GM23248 (cell line): ENCODE data around the gene UNC13B. TPM values are rescaled to one million over a fixed set of nuclear protein-coding genes. Genes with fewer than 3 reads are reported as not detected.

Experiments
- DNase-seq: peaks from one replicate; pipeline ENCODE4 v3.0.0-alpha.2; 2015
- H2AFZ ChIP-seq: fragments of 200-600 bp; sonication (generic); 2 replicates; pipeline ENCODE4 v1.6.1; 2016; ENCODE audit warnings: antibody characterized with exemption
- H3F3A ChIP-seq: fragments of 200-600 bp; sonication (generic); 2 replicates; pipeline ENCODE4 v1.6.1; 2016; ENCODE audit warnings: mild to moderate bottlenecking, antibody characterized with exemption, mixed run types; ENCODE audit not compliant: insufficient read depth
- H3K27ac ChIP-seq: fragments of 200-600 bp; sonication (generic); 2 replicates; pipeline ENCODE4 v1.5.1; 2016; ENCODE audit warnings: mild to moderate bottlenecking
- H3K27me3 ChIP-seq: fragments of 200-600 bp; sonication (generic); replicated peaks from 2 replicates; pipeline ENCODE4 v1.6.1; 2016; ENCODE audit warnings: mild to moderate bottlenecking; ENCODE audit not compliant: insufficient read depth
- H3K36me3 ChIP-seq: fragments of 200-600 bp; sonication (generic); 2 replicates; pipeline ENCODE4 v1.6.1; 2016; ENCODE audit warnings: low read depth, mild to moderate bottlenecking
- H3K4me1 ChIP-seq: fragments of 200-600 bp; sonication (generic); 2 replicates; pipeline ENCODE4 v1.6.1; 2016; ENCODE audit warnings: mild to moderate bottlenecking; ENCODE audit not compliant: insufficient read depth
- H3K4me2 ChIP-seq: fragments of 200-600 bp; sonication (generic); one replicate; pipeline ENCODE4 v1.6.1; 2016; ENCODE audit warnings: mild to moderate bottlenecking; ENCODE audit not compliant: unreplicated experiment
- H3K4me3 ChIP-seq: fragments of 200-600 bp; sonication (generic); 2 replicates; pipeline ENCODE4 v1.5.1; 2016; ENCODE audit warnings: mild to moderate bottlenecking
- H3K79me2 ChIP-seq: fragments of 200-600 bp; sonication (generic); 2 replicates; pipeline ENCODE4 v1.6.1; 2016; ENCODE audit warnings: mild to moderate bottlenecking; ENCODE audit not compliant: insufficient read depth
- H3K9ac ChIP-seq: fragments of 200-600 bp; sonication (generic); 2 replicates; pipeline ENCODE4 v1.6.1; 2016; ENCODE audit warnings: mild to moderate bottlenecking
- H3K9me2 ChIP-seq: fragments of 200-600 bp; sonication (generic); 2 replicates; pipeline ENCODE4 v1.6.1; 2016; ENCODE audit warnings: mixed run types, mild to moderate bottlenecking, moderate library complexity; ENCODE audit not compliant: insufficient read depth
- H3K9me3 ChIP-seq: fragments of 200-600 bp; sonication (generic); one replicate; pipeline ENCODE4 v1.6.1; 2017; ENCODE audit warnings: low read depth
- H4K20me1 ChIP-seq: fragments of 200-600 bp; sonication (generic); 2 replicates; pipeline ENCODE4 v1.6.0; 2016; ENCODE audit not compliant: insufficient read depth
- EZH2 ChIP-seq: fragments of 200-600 bp; sonication (generic); IDR thresholded peaks from 2 replicates; pipeline ENCODE4 v1.6.1; 2018; ENCODE audit warnings: antibody characterized with exemption, mild to moderate bottlenecking; ENCODE audit not compliant: insufficient read depth, poor library complexity, severe bottlenecking
- EZH2phosphoT487 ChIP-seq: fragments of 200-600 bp; sonication (generic); IDR thresholded peaks from 2 replicates; pipeline ENCODE4 v1.6.1; 2018; ENCODE audit warnings: antibody characterized with exemption, moderate library complexity, mild to moderate bottlenecking, low read depth; ENCODE audit not compliant: insufficient read depth
- WGBS, 2 experiments: methylation state at CpG; one replicate each; pipeline ENCODE4 v1.1.6; 2015 to 2017; ENCODE audit warnings: low lambda C conversion rate in 2 of 2, low coverage in 1 of 2; ENCODE audit errors: missing lambda C conversion rate in 2 of 2; 5-methylcytosine and 5-hydroxymethylcytosine counted together
- in situ Hi-C: fragments of 300-500 bp; cut with MboI; formaldehyde crosslinking; loops from 2 replicates; pipeline ENCODE4 v1.15.0; 2020
- polyA plus RNA-seq: library from polyadenylated mRNA; unstranded; fragments of >200 nt; fragmentation: Nextera tagmentation; extraction: Ambion mirVana; gene quantifications from 2 replicates; pipeline ENCODE4 v1.2.1, GENCODE V29; 2016
- total RNA-seq: library from RNA; depleted of rRNA; stranded (reverse); fragments of >200 nt; shearing (Covaris generic); gene quantifications from 2 replicates; pipeline ENCODE4 v1.2.3, GENCODE V29; 2014

Gene UNC13B
- total and polyA plus RNA-seq, 2 experiments from 2014 or later = 5.5 to 15.3 TPM

DNA sequence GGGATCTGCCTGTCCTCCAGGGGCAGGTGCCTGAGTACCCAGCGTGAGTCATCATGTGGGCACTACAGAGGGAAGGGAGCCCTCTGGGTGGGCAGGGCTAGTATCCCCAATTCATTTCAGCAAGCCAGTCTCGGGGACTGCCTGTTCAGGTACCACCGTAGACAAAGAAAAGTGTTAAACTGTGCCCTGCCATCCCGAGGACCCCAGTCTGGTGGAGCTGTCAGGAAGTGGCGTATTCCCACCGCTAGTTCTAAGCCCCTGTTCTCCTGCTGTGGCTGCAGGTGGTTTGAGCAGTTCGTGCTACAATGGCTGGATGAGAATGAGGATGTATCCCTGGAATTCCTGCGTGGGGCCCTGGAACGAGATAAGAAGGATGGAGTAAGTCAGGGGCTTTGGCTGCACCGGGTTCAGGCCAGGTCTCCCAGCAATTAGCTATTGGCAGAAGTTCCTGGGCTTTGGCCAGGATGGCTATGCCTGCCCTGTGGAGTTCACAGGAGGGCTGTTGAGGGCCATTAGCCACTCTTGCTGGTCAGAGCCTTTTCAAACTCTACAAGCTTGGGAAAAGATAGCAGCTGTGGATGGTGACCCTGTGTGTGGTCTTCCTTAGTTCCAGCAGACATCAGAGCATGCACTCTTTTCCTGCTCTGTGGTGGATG, 234.9 kb downstream of the UNC13B start:
- H3K9me2 ChIP-seq = no peaks in the 10 kb centered on the region
- TF ChIP-seq EZH2 (no peak), EZH2phosphoT487 (no peak)
- H3F3A ChIP-seq = no peaks in the 10 kb centered on the region
- no peaks in the 10 kb centered on the region for H3K79me2 ChIP-seq
- H3K9me3 ChIP-seq = no peaks in the 10 kb centered on the region
- no peak overlapping the region for H2AFZ ChIP-seq
- H3K4me3 ChIP-seq = no peak overlapping the region
- H3K36me3 ChIP-seq = no peaks in the 10 kb centered on the region
- H3K9ac ChIP-seq = no peak overlapping the region
- no peak overlapping the region for H3K27ac ChIP-seq
- H3K4me1 ChIP-seq = no peaks in the 10 kb centered on the region
- in situ Hi-C loops = no loop called here
- 90 to 92% methylated on average over 10 of the region's 10 CpGs for WGBS, 2 experiments
- H3K4me2 ChIP-seq = no peak overlapping the region
- DNase-seq = no peak
- no peaks in the 10 kb centered on the region for H4K20me1 ChIP-seq
- no peaks in the 10 kb centered on the region for H3K27me3 ChIP-seq

DNA sequence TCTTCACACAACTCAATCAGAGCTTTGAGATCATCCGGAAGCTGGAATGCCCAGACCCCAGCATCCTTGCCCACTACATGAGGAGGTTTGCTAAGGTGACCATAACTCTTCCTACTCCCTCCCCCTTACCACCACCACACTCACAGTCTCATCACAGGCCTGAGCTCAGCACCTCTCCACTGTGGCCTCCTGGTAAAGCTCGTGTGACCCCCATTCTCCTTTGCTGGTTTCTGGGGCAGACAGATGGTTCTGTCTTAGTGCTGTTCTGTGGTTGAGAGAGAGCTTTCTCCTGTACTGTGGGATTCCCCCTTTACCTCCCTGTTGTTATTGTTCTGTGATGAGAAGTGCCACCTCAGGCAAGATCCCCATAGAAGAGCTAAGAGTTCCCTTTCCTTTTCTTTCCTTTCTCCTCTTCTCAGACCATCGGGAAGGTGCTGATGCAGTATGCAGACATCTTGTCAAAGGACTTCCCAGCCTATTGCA, 235.4 kb downstream of the UNC13B start:
- H3K4me3 ChIP-seq = no peak overlapping the region
- H3K4me1 ChIP-seq = no peaks in the 10 kb centered on the region
- in situ Hi-C loops = no loop called here
- H3K27me3 ChIP-seq = no peaks in the 10 kb centered on the region
- no peaks in the 10 kb centered on the region for H3K36me3 ChIP-seq
- H3K9me3 ChIP-seq = no peaks in the 10 kb centered on the region
- H4K20me1 ChIP-seq = no peaks in the 10 kb centered on the region
- H3K4me2 ChIP-seq = no peak overlapping the region
- H3K9ac ChIP-seq = no peak overlapping the region
- no peaks in the 10 kb centered on the region for H3K9me2 ChIP-seq
- H2AFZ ChIP-seq = no peak overlapping the region
- 85 to 86% methylated on average over 3 of the region's 3 CpGs for WGBS, 2 experiments
- H3F3A ChIP-seq = no peaks in the 10 kb centered on the region
- no peak for DNase-seq
- H3K79me2 ChIP-seq = no peaks in the 10 kb centered on the region
- H3K27ac ChIP-seq = no peak overlapping the region
- no peak for TF ChIP-seq EZH2
- no peak for TF ChIP-seq EZH2phosphoT487

DNA sequence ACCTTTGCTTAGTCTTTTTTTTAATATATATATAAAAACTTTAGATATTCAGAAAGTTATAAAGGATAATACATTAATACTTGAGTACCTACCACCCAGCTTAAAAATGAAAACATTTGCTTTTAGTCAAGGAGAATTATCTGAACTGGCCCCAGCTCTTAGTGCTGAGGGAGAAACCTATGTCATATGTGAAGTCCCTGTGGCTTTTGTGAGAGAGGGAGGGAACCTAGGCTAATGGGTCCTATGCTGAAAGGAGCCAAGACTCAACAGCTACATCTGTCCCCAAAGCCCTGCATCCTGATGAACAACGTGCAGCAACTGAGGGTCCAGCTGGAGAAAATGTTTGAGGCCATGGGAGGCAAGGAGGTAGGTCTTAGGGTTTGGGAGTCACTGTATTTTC, 236.1 kb downstream of the UNC13B start:
- no peak overlapping the region for H3K9ac ChIP-seq
- no peaks in the 10 kb centered on the region for H3K4me1 ChIP-seq
- no peak overlapping the region for H2AFZ ChIP-seq
- no peak overlapping the region for H3K4me3 ChIP-seq
- H3K79me2 ChIP-seq = no peaks in the 10 kb centered on the region
- H3K27me3 ChIP-seq = no peaks in the 10 kb centered on the region
- H4K20me1 ChIP-seq = no peaks in the 10 kb centered on the region
- no peaks in the 10 kb centered on the region for H3F3A ChIP-seq
- H3K27ac ChIP-seq = no peak overlapping the region
- TF ChIP-seq EZH2 (no peak), EZH2phosphoT487 (no peak)
- H3K4me2 ChIP-seq = no peak overlapping the region
- H3K9me2 ChIP-seq = no peaks in the 10 kb centered on the region
- WGBS, 2 experiments = 71 to 79% methylated on average over 1 of the region's 1 CpG
- no peaks in the 10 kb centered on the region for H3K9me3 ChIP-seq
- no peaks in the 10 kb centered on the region for H3K36me3 ChIP-seq
- no peak for DNase-seq
- in situ Hi-C loops = no loop called here

DNA sequence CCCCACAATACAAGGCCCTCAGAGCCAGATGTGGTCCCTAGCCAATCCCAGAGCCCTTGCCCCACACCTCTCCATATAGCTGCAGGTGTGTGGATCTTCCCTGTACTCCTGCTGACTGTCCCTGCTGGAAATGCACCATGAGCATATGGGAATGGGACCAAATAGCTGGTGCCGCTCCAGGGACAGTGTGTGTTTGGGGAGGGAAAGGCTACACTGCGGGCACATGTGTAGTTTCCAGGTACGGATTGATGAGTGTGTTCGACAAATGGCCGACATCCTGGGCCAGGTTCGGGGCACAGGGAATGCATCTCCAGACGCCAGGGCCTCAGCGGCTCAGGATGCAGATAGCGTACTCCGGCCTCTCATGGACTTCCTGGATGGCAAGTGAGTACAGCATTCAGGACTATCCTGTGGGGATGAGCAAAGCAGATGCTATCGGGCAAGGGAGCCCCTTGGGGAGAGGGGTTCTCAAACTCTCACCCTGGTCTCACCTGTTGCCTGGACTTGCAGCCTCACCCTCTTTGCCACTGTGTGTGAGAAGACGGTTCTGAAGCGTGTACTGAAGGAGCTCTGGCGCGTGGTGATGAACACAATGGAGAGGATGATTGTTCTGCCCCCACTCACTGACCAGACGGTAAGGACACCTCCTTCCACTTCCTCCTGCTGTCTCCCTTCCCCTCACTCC, 237.0 kb downstream of the UNC13B start:
- Histone ChIP-seq H3K27ac (no peak overlapping the region), H3K27me3 (no peaks in the 10 kb centered on the region), H4K20me1 (no peaks in the 10 kb centered on the region), H3K4me2 (no peak overlapping the region), H3K79me2 (no peaks in the 10 kb centered on the region), H3F3A (no peaks in the 10 kb centered on the region), H3K36me3 (no peaks in the 10 kb centered on the region), H3K9me3 (no peaks in the 10 kb centered on the region), H3K4me1 (no peaks in the 10 kb centered on the region), H3K4me3 (no peak overlapping the region), H3K9ac (no peak overlapping the region), H3K9me2 (no peaks in the 10 kb centered on the region), H2AFZ (no peak overlapping the region)
- TF ChIP-seq EZH2 (no peak), EZH2phosphoT487 (no peak)
- no peak for DNase-seq
- in situ Hi-C loops = no loop called here
- 94 to 98% methylated on average over 16 of the region's 16 CpGs for WGBS, 2 experiments
